ENCODE results near the gene CD300E. TPM values are rescaled to one million over a fixed set of nuclear protein-coding genes. Genes with fewer than 3 reads are reported as not detected.

CD300E gene
- total RNA-seq, 1 experiment from 2014 or later = not detected

GRCh38 chr17:74585711-74586110 is 37.8 kb downstream of the CD300E start:
- TF ChIP-seq EZH2 (IDR thresholded peaks at IDR 0.05) (no peak), EZH2phosphoT487 (IDR thresholded peaks at IDR 0.05; ENCODE audit: borderline replicate concordance) (no peak), ZBTB33 (IDR thresholded peaks at IDR 0.05; ENCODE audit: extremely low read depth, insufficient replicate concordance, low read length) (no peak), CEBPB (IDR thresholded peaks at IDR 0.05; ENCODE audit: low read depth) (no peak), TCF7L2 (IDR thresholded peaks at IDR 0.05; ENCODE audit: borderline replicate concordance, extremely low read depth, insufficient read depth, insufficient read length) (no peak), RAD21 (IDR thresholded peaks at IDR 0.05; ENCODE audit: low read depth) (no peak), FOSL1 (IDR thresholded peaks at IDR 0.05; ENCODE audit: low read depth) (no peak), POLR2A (IDR thresholded peaks at IDR 0.05; ENCODE audit: borderline replicate concordance, extremely low read depth, insufficient read depth, insufficient read length) (no peak), ATF3 (IDR thresholded peaks at IDR 0.05) (no peak)
- intact Hi-C loops (cut with micrococcal nuclease) = no loop called here
- Histone ChIP-seq H3K79me2 (ENCODE audit: insufficient read depth, low read length) (no peaks in the 10 kb centered on the region), H3K9ac (ENCODE audit: low read length) (no peak overlapping the region), H3K9me2 (ENCODE audit: insufficient read depth) (no peaks in the 10 kb centered on the region), H3K4me2 (ENCODE audit: low read length) (no peak overlapping the region), H2AFZ (ENCODE audit: low read depth, low read length, poor library complexity, severe bottlenecking) (no peak overlapping the region), H3K4me1 (ENCODE audit: control insufficient read depth in 1 of 2, insufficient read depth in 2 of 2, low read length in 2 of 2) (no peaks in the 10 kb centered on the region), H3K36me3 (ENCODE audit: control insufficient read depth in 1 of 2, insufficient read depth in 2 of 2, low read length in 2 of 2) (no peaks in the 10 kb centered on the region), H4K20me1 (ENCODE audit: insufficient read depth) (no peaks in the 10 kb centered on the region), H3K9me3 (ENCODE audit: control insufficient read depth in 1 of 2, insufficient read depth in 1 of 2, low read depth in 1 of 2, low read length in 2 of 2) (no peaks in the 10 kb centered on the region), H3K4me3 (replicated peaks in 1 of 2; ENCODE audit: low read depth in 1 of 2, low read length in 2 of 2) (no peak overlapping the region), H3K27me3 (ENCODE audit: insufficient read depth, low read length) (peaks cover 33% of the 10 kb centered on the region; the same call in 1 of the 2 replicates), H3K27ac (ENCODE audit: low read depth, low read length) (no peak overlapping the region)
- no peak for ATAC-seq
- POLR2A ChIA-PET = no interaction called here
- DNase-seq (ENCODE audit: low read depth, low spot score) = no peak
- CTCF ChIA-PET = interaction anchor here (3.2 kb wide), 1 partner anchor 19 kb away, joined by 10 read pairs; no protein-coding TSS in a partner anchor
- RAD21 ChIA-PET (ENCODE audit: low non-redundant PET in 1 of 2, low total read pairs in 2 of 2, uncharacterized antibody in 2 of 2, unreplicated experiment in 2 of 2) = no interaction called here
- no TSS peak for BruUV-seq (replicated peaks)

Data from HCT116 (cell line).